ENCODE data around the gene TBC1D22A. TPM values are rescaled to one million over a fixed set of nuclear protein-coding genes. Genes with fewer than 3 reads are reported as not detected.
"Not testable (repeated sequence)": the region's sequence is repeated elsewhere in the genome, so short reads cannot be mapped to it uniquely, and the experiment has no call there.

Gene TBC1D22A
- total RNA-seq, 1 experiment from 2014 or later: 14.3 TPM

- H3K9ac ChIP-seq (ENCODE audit: low read length): no peak overlapping the region
- DNase-seq (no peak), ATAC-seq (no peak)
- no peaks in the 10 kb centered on the region for H4K20me1 ChIP-seq (ENCODE audit: low read length)
- no peaks in the 10 kb centered on the region for H3K9me2 ChIP-seq (replicated peaks; ENCODE audit: low read length)
- H3K79me2 ChIP-seq (ENCODE audit: low read length): peaks cover 79% of the 10 kb centered on the region
- no peak overlapping the region for H3K4me2 ChIP-seq (ENCODE audit: low read length)
- H3K9me3 ChIP-seq (ENCODE audit: low read length): no peaks in the 10 kb centered on the region
- CTCF ChIA-PET: no interaction called here
- BruUV-seq (replicated peaks): no TSS peak
- H3K4me3 ChIP-seq (ENCODE audit: low read length): no peak overlapping the region
- no peak for TF ChIP-seq EZH2phosphoT487 (IDR thresholded peaks at IDR 0.05; ENCODE audit: borderline replicate concordance, low read length)
- TF ChIP-seq CTCF (conservative IDR thresholded peaks at IDR 0.05; ENCODE audit: low read depth, low read length): no peak
- TF ChIP-seq EZH2 (IDR thresholded peaks at IDR 0.05; ENCODE audit: low read length, unreplicated experiment): no peak
- no peaks in the 10 kb centered on the region for H3F3A ChIP-seq (ENCODE audit: low read length, unreplicated experiment)
- no peaks in the 10 kb centered on the region for H3K36me3 ChIP-seq (ENCODE audit: low read depth, low read length)
- H2AFZ ChIP-seq (ENCODE audit: low read length): no peak overlapping the region
- no peak overlapping the region for H3K27ac ChIP-seq (ENCODE audit: low read length)
- H3K4me1 ChIP-seq (ENCODE audit: insufficient read depth, low read length): no peaks in the 10 kb centered on the region
- no peaks in the 10 kb centered on the region for H3K27me3 ChIP-seq (ENCODE audit: low read length)
- intact Hi-C loops (cut with micrococcal nuclease): no loop called here
- POLR2A ChIA-PET (ENCODE audit: unreplicated experiment): no interaction called here
Observed at GRCh38 chr22:46781291-46781690, 18.8 kb downstream of the TBC1D22A start.

- H3K9ac ChIP-seq (ENCODE audit: low read length); ATAC-seq; intact Hi-C loops (cut with micrococcal nuclease); POLR2A ChIA-PET (ENCODE audit: unreplicated experiment); DNase-seq; H3F3A ChIP-seq (ENCODE audit: low read length, unreplicated experiment); H3K4me3 ChIP-seq (ENCODE audit: low read length); H3K9me3 ChIP-seq (ENCODE audit: low read length); H3K36me3 ChIP-seq (ENCODE audit: low read depth, low read length); H3K27me3 ChIP-seq (ENCODE audit: low read length); H3K27ac ChIP-seq (ENCODE audit: low read length); H4K20me1 ChIP-seq (ENCODE audit: low read length); H3K4me1 ChIP-seq (ENCODE audit: insufficient read depth, low read length); H3K4me2 ChIP-seq (ENCODE audit: low read length); BruUV-seq (replicated peaks); H2AFZ ChIP-seq (ENCODE audit: low read length); H3K9me2 ChIP-seq (replicated peaks; ENCODE audit: low read length); CTCF ChIA-PET: not testable (repeated sequence)
- peaks cover 78% of the 10 kb centered on the region for H3K79me2 ChIP-seq (ENCODE audit: low read length)
Observed at GRCh38 chr22:46782200-46782599, 19.8 kb downstream of the TBC1D22A start.

GRCh38 chr22:46783721-46784120, 21.3 kb downstream of the TBC1D22A start:
- H3K4me3 ChIP-seq (ENCODE audit: low read length): no peak overlapping the region
- DNase-seq (no peak), ATAC-seq (no peak)
- ChIA-PET CTCF (no interaction called here), POLR2A (ENCODE audit: unreplicated experiment) (no interaction called here)
- H3K79me2 ChIP-seq (ENCODE audit: low read length): peaks cover 74% of the 10 kb centered on the region
- H3K27me3 ChIP-seq (ENCODE audit: low read length): no peaks in the 10 kb centered on the region
- no peaks in the 10 kb centered on the region for H3K9me3 ChIP-seq (ENCODE audit: low read length)
- intact Hi-C loops (cut with micrococcal nuclease): no loop called here
- H3K27ac ChIP-seq (ENCODE audit: low read length): no peak overlapping the region
- no peak overlapping the region for H3K9ac ChIP-seq (ENCODE audit: low read length)
- no peak overlapping the region for H3K4me2 ChIP-seq (ENCODE audit: low read length)
- H3K36me3 ChIP-seq (ENCODE audit: low read depth, low read length): no peaks in the 10 kb centered on the region
- H2AFZ ChIP-seq (ENCODE audit: low read length): no peak overlapping the region
- H3F3A ChIP-seq (ENCODE audit: low read length, unreplicated experiment): no peaks in the 10 kb centered on the region
- TF ChIP-seq EZH2phosphoT487 (IDR thresholded peaks at IDR 0.05; ENCODE audit: borderline replicate concordance, low read length) (no peak), EZH2 (IDR thresholded peaks at IDR 0.05; ENCODE audit: low read length, unreplicated experiment) (no peak), CTCF (conservative IDR thresholded peaks at IDR 0.05; ENCODE audit: low read depth, low read length) (no peak)
- no TSS peak for BruUV-seq (replicated peaks)
- H4K20me1 ChIP-seq (ENCODE audit: low read length): no peaks in the 10 kb centered on the region
- H3K9me2 ChIP-seq (replicated peaks; ENCODE audit: low read length): no peaks in the 10 kb centered on the region
- H3K4me1 ChIP-seq (ENCODE audit: insufficient read depth, low read length): no peaks in the 10 kb centered on the region

Measured in PC-3 (cell line).